Measurements from ENCODE around the gene SLC12A9. TPM values are rescaled to one million over a fixed set of nuclear protein-coding genes. Genes with fewer than 3 reads are reported as not detected.

Gene SLC12A9
- total and polyA plus RNA-seq, 4 donors: 28.5 to 52.6 (median 39.2) TPM

GRCh38 chr7:100836812-100837098, 15.8 kb upstream of the SLC12A9 start:
- no peak for DNase-seq
- 39 to 51% methylated on average over 6 of the region's 6 CpGs for WGBS, 2 donors
- Histone ChIP-seq H3K9ac (ENCODE audit: insufficient read depth in 1 of 2, low read length in 2 of 2) (peak overlapping the region in 1 of 2 donors; percentile 78), H3K4me3 (no peak overlapping the region), H3K36me3 (ENCODE audit: control insufficient read depth in 4 of 4, insufficient read depth in 4 of 4, low read length in 4 of 4) (no peaks in the 10 kb centered on the region), H3K27ac (ENCODE audit: low read depth in 1 of 2, low read length in 1 of 2) (peak overlapping the region; percentile 88 to 96), H3K27me3 (ENCODE audit: control insufficient read depth in 3 of 3, insufficient read depth in 3 of 3, low read length in 2 of 3) (no peaks in the 10 kb centered on the region), H3K4me1 (ENCODE audit: control insufficient read depth in 5 of 5, insufficient read depth in 5 of 5, low read length in 5 of 5) (peaks cover 0 to 15% (median 2%) of the 10 kb centered on the region in 5 donors), H3K9me3 (ENCODE audit: control insufficient read depth in 4 of 4, insufficient read depth in 3 of 4, low read length in 3 of 4) (no peaks in the 10 kb centered on the region)
- TF ChIP-seq, protein P1, sequence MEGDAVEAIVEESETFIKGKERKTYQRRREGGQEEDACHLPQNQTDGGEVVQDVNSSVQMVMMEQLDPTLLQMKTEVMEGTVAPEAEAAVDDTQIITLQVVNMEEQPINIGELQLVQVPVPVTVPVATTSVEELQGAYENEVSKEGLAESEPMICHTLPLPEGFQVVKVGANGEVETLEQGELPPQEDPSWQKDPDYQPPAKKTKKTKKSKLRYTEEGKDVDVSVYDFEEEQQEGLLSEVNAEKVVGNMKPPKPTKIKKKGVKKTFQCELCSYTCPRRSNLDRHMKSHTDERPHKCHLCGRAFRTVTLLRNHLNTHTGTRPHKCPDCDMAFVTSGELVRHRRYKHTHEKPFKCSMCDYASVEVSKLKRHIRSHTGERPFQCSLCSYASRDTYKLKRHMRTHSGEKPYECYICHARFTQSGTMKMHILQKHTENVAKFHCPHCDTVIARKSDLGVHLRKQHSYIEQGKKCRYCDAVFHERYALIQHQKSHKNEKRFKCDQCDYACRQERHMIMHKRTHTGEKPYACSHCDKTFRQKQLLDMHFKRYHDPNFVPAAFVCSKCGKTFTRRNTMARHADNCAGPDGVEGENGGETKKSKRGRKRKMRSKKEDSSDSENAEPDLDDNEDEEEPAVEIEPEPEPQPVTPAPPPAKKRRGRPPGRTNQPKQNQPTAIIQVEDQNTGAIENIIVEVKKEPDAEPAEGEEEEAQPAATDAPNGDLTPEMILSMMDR (IDR thresholded peaks at IDR 0.05; ENCODE audit: control extremely low read depth, extremely low read depth): no peak
- no peak for ATAC-seq (ENCODE audit: insufficient read depth, low FRiP score)

- H3K27me3 ChIP-seq (ENCODE audit: control insufficient read depth in 3 of 3, insufficient read depth in 3 of 3, low read length in 2 of 3): no peaks in the 10 kb centered on the region
- H3K4me1 ChIP-seq (ENCODE audit: control insufficient read depth in 5 of 5, insufficient read depth in 5 of 5, low read length in 5 of 5): peaks cover 0 to 15% (median 2%) of the 10 kb centered on the region in 5 donors
- 4 to 5% methylated on average over 37 of the region's 37 CpGs for WGBS, 2 donors
- no peaks in the 10 kb centered on the region for H3K36me3 ChIP-seq (ENCODE audit: control insufficient read depth in 4 of 4, insufficient read depth in 4 of 4, low read length in 4 of 4)
- peak; percentile 93 for ATAC-seq (ENCODE audit: insufficient read depth, low FRiP score)
- peak; percentile 94 to 97 (median 95) for DNase-seq
- peak overlapping the region; percentile 87 to 96 for H3K27ac ChIP-seq (ENCODE audit: low read depth in 1 of 2, low read length in 1 of 2)
- peak overlapping the region in 1 of 2 donors; percentile 78 for H3K9ac ChIP-seq (ENCODE audit: insufficient read depth in 1 of 2, low read length in 2 of 2)
- TF ChIP-seq, protein P1 (IDR thresholded peaks at IDR 0.05; ENCODE audit: control extremely low read depth, extremely low read depth): no peak
- H3K9me3 ChIP-seq (ENCODE audit: control insufficient read depth in 4 of 4, insufficient read depth in 3 of 4, low read length in 3 of 4): no peaks in the 10 kb centered on the region
- peak overlapping the region; percentile 16 for H3K4me3 ChIP-seq
Measured at GRCh38 chr7:100837099-100837836, 15.2 kb upstream of the SLC12A9 start.

DNA sequence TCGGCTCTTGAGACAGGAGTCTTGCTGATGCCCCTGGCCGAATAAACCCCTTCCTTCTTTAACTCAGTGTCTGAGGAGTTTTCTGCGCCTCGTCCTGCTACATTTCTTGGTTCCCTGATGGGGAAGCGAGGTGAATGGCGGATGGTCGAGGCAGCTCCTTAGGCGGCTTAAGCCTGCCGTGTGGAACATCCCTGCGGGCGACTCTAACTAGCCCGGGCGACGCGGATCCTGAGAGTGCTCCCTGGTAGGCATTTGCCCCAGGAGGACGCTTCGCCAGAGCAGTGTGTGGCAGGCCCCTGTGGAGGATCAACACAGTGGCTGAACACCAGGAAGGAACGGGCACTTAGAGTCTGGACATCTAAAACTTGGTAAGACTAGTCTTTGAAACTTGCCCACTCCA, 13.2 kb upstream of the SLC12A9 start:
- TF ChIP-seq, protein P1 (IDR thresholded peaks at IDR 0.05; ENCODE audit: control extremely low read depth, extremely low read depth): no peak
- Histone ChIP-seq H3K27me3 (ENCODE audit: control insufficient read depth in 3 of 3, insufficient read depth in 3 of 3, low read length in 2 of 3) (no peaks in the 10 kb centered on the region), H3K36me3 (ENCODE audit: control insufficient read depth in 4 of 4, insufficient read depth in 4 of 4, low read length in 4 of 4) (no peaks in the 10 kb centered on the region), H3K4me1 (ENCODE audit: control insufficient read depth in 5 of 5, insufficient read depth in 5 of 5, low read length in 5 of 5) (peaks cover 0 to 15% (median 2%) of the 10 kb centered on the region in 5 donors), H3K4me3 (no peak overlapping the region), H3K9ac (ENCODE audit: insufficient read depth in 1 of 2, low read length in 2 of 2) (no peak overlapping the region), H3K27ac (ENCODE audit: low read depth in 1 of 2, low read length in 1 of 2) (no peak overlapping the region), H3K9me3 (ENCODE audit: control insufficient read depth in 4 of 4, insufficient read depth in 3 of 4, low read length in 3 of 4) (no peaks in the 10 kb centered on the region)
- 96 to 98% methylated on average over 18 of the region's 18 CpGs for WGBS, 2 donors
- ATAC-seq (ENCODE audit: insufficient read depth, low FRiP score) (no peak), DNase-seq (no peak)
